GM18873 (cell line): ENCODE measurements around the gene FA2H.
"Not testable (repeated sequence)": the region's sequence is repeated elsewhere in the genome, so short reads cannot be mapped to it uniquely, and the experiment has no call there.

Experiments used
- ATAC-seq: cut with Tn5 transposase; IDR thresholded peaks from one replicate; pipeline ENCODE4 v1.9.1; 2021; ENCODE audit warnings: mild to moderate bottlenecking, moderate library complexity, moderate number of reproducible peaks; ENCODE audit not compliant: unreplicated experiment, low FRiP score

Gene FA2H

GRCh38 chr16:74729783-74730683 lies 44.6 kb downstream of the FA2H start:
- no peak for ATAC-seq

DNA sequence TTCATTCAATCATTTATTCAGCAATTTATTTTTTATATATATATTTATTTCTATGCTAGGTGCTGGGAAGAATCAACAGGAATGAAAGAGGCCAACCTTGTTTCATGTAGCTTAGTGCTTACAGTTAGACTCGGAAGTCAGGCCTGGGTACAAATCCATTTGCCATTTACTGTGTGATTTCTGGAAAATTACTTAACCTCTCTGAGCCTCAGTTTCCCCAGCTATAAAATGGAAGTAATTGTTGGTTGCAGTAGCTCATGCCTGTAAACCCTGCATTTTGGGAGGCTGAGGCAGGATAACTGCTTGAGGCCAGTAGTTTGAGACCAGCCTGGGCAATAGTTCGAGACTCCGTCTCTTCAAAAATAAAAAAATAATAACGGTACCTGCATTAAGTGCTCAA lies 46.7 kb downstream of the FA2H start:
- ATAC-seq = no peak

- no peak for ATAC-seq
These were observed 47.9 kb downstream of the FA2H start for GRCh38 chr16:74726716-74727115.

GRCh38 chr16:74725651-74726455 lies 48.8 kb downstream of the FA2H start:
- no peak for ATAC-seq

DNA sequence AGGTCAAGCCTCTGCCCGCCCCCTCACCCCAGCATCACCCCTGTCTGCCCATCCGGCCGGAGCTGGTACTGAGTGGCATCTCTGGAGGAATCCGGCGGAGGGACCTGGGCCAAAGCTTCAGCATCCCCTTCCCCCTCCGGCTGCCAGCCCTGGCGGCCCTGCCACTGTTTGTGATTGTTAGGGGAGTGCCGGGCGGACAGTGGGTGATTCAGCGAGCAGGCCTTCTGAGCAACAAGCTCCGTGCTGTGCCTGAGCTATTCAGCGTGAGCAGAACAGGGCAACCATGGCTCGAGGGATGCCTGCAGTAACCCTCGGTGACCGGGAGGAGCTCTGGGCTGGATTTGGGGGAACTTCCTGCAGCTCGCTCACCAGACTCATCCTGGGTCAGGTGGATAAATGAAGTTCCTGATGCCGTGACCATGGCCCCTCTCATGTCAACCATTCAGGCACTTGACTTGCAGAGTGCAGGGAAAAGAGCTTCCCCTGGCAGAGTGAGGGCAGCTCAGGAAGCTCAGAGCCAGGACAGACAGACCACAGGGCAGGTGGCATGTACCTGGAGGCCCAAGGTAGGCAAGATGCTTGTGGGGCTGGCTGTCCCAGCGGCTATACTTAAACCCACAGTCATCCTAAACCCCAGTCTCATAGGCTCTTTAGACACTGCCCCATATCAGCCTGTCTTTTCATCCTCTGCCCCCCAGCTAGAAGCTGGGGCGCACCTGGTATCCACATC lies 49.6 kb downstream of the FA2H start:
- ATAC-seq = no peak

GRCh38 chr16:74723256-74723655 lies 51.4 kb downstream of the FA2H start:
- ATAC-seq = no peak

- not testable (repeated sequence) for ATAC-seq
These were observed 52.5 kb downstream of the FA2H start for GRCh38 chr16:74722156-74722555.

GRCh38 chr16:74721716-74722115 lies 52.9 kb downstream of the FA2H start:
- ATAC-seq = no peak

DNA sequence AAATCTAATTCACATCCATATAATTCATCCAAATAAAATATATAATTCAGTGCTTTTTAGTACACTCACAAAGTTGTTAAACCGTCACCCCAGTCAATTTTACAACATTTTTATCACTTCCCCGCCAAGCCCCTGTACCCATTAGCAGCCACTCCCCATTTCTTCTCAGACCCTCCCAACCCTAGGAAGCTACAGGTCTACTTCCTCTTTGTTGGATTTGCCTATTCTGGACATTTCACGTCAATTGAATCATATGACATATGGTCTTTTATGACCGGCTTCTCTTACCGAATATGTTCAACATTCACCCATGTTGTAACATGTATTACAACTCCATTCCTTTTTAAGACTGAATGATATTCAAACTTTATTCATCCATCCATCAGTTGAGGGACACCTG lies 54.0 kb downstream of the FA2H start:
- ATAC-seq = no peak

DNA sequence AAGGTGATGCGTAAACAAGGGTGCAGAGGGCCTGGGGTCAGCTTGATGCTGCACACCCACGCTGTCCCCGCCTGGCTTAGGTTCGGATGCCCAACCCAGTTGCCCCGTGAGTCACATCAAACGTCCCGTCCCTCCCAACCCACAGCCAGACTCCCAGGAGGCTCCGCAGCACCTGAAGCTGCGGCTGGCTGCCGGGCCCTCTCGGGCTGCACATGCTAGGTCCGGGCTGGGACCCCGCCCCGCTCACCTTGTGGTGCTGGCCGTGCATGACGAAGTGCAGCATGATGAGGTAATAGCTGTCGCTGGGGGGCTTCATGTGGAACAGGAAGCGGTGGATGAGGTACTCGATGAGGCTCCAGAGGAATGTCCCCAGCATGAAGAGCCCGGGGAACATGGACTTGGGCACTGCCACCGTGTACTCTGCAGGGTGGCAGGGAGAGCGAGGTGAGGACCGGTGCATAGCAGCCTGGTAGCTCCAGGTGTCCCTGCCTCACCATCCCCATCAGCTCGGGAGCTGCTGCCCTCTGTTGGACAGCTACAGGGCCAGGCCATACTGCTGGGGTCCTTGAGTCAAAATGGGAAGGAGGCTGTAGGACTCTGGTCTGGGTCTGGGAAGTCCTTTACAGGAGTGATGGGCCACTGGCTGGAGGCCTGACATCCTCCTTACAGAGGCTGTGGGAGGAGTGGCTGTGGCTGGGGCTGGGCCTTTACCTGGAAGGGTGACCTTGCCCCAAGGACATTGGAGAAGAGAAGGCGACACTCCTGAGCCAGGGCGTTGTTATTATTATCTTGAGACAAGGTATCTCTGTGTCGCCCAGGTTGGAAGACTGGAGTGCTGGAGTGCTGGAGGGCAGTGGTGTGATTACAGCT lies 55.6 kb downstream of the FA2H start:
- no peak for ATAC-seq

DNA sequence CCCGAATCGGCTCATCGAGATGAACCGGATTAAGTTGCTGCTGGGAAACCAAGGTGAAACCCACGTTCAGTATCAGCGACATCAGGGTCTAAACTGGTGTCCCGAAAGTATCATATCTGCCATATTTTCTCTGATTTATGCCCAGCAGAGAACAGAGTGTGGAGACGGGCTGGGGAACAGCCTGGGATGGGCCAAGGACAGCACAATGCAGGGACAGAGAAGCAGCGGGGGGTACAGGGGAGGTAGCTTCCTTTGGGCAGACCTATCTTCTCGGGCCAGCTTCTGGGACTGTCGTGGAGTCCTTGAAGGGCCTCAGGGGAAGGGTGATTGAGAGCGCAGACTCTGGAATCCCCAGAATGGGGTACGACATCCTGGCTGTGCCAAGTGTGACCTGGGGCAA lies 56.5 kb downstream of the FA2H start:
- ATAC-seq = no peak

DNA sequence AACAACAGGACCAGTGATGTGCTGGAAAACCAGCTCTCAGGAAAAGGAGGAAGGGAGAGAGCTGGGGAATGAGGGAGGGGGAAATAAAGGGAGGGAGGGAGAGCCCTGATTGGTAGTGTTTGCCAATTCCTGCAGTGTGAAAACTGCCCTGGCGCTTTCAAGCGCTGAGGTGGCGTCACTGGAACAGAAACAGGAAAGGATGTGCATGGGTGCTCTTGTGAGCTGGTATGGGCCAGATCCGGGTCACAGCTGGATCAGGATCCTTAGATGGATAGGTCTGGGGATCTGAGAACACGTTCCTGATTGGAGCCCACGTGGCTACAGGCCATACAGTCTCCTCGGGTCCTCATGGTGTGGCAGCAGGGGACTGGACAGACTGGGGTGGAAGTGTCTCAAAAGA lies 57.3 kb downstream of the FA2H start:
- no peak for ATAC-seq

- ATAC-seq = no peak
These were observed 58.3 kb downstream of the FA2H start for GRCh38 chr16:74716355-74716754.

DNA sequence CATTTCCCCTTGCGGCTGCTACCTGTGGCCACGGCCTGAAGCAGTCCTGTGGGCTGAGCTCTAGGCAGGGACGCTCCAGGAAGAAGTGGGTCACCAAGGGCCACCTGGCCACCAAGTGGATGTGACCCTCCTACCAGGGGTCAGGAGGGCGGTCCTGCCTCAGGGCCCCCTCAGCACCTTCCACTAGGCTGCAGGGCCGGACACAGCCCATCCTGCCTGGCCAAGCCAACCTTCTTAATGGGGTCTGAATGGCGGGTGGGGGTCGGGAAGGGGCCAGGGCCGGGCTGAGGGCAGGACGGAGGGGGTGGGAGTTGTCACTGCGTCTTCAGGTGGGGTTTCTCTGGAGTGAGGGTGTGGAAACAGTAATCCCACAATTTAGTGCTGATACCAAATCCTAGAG lies 60.7 kb downstream of the FA2H start:
- no peak for ATAC-seq

GRCh38 chr16:74713325-74713724 lies 61.3 kb downstream of the FA2H start:
- no peak for ATAC-seq

GRCh38 chr16:74711938-74712337 lies 62.7 kb downstream of the FA2H start:
- ATAC-seq = no peak

DNA sequence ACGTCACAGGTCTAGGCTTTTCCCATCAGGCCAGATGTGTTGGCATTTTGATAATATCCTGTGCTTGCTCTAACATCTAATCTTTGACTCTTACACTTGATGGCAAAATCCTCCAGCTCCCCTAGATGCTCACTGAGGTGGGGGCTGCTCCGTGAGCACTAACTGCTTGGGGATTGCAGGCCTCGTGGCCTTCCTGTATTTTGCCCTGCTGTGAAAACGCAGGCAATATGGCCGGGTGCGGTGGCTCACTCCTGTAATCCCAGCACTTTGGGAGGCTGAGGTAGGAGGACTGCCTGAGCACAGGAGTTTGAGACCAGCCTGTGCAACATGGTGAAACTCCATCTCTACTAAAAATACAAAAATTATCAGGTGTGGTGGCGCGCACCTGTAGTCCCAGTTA lies 64.2 kb downstream of the FA2H start:
- ATAC-seq = no peak

DNA sequence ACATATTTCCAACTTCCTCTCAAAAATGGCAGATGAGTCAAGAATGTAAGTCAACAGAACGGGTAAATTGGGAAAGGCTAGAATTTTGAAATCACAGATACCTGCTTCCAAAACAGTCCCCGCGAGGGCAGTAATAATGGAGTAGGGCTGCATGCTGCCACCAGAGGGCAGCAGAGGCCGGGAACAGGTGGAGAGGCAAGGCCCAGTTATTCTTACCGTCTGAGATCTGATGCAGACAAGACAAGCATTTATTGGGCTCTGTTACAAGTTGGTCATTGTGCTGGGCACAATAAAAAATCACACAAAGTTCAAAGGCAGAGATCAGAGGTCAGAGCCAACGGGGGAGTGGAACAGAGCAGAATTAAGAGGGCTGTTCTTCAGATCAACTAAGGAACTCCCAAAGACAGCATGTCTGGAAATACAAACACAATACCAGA lies 65.2 kb downstream of the FA2H start:
- ATAC-seq = peak; percentile 74

DNA sequence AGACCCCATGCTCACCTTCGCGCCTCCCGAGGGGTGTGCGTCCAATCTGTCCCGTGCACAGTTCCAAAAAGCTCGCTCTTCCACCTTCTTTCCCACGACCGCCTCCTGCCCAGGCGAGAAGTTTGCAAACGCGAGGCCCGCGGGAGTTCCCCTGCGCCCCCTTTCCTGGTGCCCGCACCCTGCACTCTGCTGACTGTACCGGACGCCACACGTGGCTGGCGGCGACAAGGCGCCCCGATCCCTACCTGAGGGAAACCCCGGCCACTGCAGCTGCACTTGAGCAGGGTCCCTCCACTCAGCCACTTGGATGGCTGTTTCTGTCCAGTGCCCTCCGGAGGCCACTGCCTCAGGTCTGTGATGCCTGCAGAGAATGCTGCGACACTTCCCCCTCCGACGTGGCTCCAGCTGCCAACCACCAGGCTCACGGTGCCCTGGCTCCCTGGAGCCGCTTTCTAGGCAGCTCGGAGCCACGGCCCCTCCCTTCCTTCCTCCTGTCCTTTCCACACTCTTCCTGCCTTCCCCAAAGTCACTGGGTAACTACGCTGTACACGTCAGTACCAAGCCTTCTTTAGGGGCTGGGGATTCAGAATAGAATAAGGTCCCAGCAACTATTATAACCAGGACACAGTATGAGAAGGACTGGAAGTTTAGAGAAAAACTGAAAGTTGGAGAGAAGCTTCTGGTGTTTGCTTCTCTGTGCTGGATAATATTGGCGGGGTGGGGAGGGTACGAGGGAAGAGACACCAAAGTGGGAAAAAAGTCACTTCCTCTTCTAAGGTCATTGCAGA lies 74.0 kb downstream of the FA2H start, which contains the start of gene MLKL:
TSS of gene MLKL (minus strand) at position 425 of the 788 bp plus-strand sequence. CDS start 5,105 bp downstream, outside the sequence.
- ATAC-seq = peak; percentile 39
